IPS-NIHi7 (cell line): ENCODE results near the gene NPFFR1.
A peak's percentile ranks its signal among the peaks of the same experiment; 100 is the strongest.

ENCODE experiments used
- DNase-seq: peaks from one replicate; pipeline ENCODE4 v3.0.0; 2012; ENCODE audit warnings: mixed read lengths; ENCODE audit errors: extremely low spot score

The NPFFR1 gene

GRCh38 chr10:70289739-70290138, 5.9 kb upstream of the NPFFR1 start:
- no peak for DNase-seq

GRCh38 chr10:70286616-70287015, 2.8 kb upstream of the NPFFR1 start:
- no peak for DNase-seq

GRCh38 chr10:70285476-70285831, 1.6 kb upstream of the NPFFR1 start:
- no peak for DNase-seq

GRCh38 chr10:70284542-70285475, 1.0 kb upstream of the NPFFR1 start:
- no peak for DNase-seq

GRCh38 chr10:70283071-70283444, 746 bp downstream of the NPFFR1 start:
- DNase-seq = no peak

- DNase-seq = no peak
Observed at GRCh38 chr10:70281609-70282008, 2.2 kb downstream of the NPFFR1 start.

- no peak for DNase-seq
Observed at GRCh38 chr10:70280099-70280498, 3.7 kb downstream of the NPFFR1 start.

GRCh38 chr10:70277396-70278030, 6.3 kb downstream of the NPFFR1 start:
- no peak for DNase-seq

- no peak for DNase-seq
Observed at GRCh38 chr10:70274643-70275042, 9.2 kb downstream of the NPFFR1 start.

- no peak for DNase-seq
Observed at GRCh38 chr10:70272925-70273316, 10.9 kb downstream of the NPFFR1 start.

- no peak for DNase-seq
Observed at GRCh38 chr10:70271996-70272924, 11.5 kb downstream of the NPFFR1 start.

GRCh38 chr10:70270952-70271351, 12.9 kb downstream of the NPFFR1 start:
- DNase-seq = no peak

GRCh38 chr10:70269741-70270140, 14.1 kb downstream of the NPFFR1 start:
- DNase-seq = no peak

GRCh38 chr10:70268376-70268775, 15.4 kb downstream of the NPFFR1 start:
- DNase-seq = no peak

GRCh38 chr10:70267161-70267933, 16.5 kb downstream of the NPFFR1 start:
- DNase-seq = peak; percentile 74

- DNase-seq = no peak
Observed at GRCh38 chr10:70266701-70267100, 17.1 kb downstream of the NPFFR1 start.

- no peak for DNase-seq
Observed at GRCh38 chr10:70266056-70266455, 17.7 kb downstream of the NPFFR1 start.

- peak; percentile 94 for DNase-seq
Observed at GRCh38 chr10:70265032-70265689, 18.6 kb downstream of the NPFFR1 start.

GRCh38 chr10:70260734-70261133, 23.1 kb downstream of the NPFFR1 start:
- no peak for DNase-seq

- DNase-seq = no peak
Observed at GRCh38 chr10:70260259-70260658, 23.5 kb downstream of the NPFFR1 start.

GRCh38 chr10:70258216-70258615, 25.6 kb downstream of the NPFFR1 start:
- DNase-seq = no peak
